Mononuclear cell (primary cell): ENCODE measurements around the gene CACNA1B. TPM values are rescaled to one million over a fixed set of nuclear protein-coding genes. Genes with fewer than 3 reads are reported as not detected.
"Not testable (repeated sequence)": the region's sequence is repeated elsewhere in the genome, so short reads cannot be mapped to it uniquely, and the experiment has no call there.

Source experiments
- H3K27me3 ChIP-seq: 2 replicates; pipeline ENCODE4 v1.6.0; 2011; ENCODE audit warnings: low read length, control low read depth; ENCODE audit not compliant: insufficient read depth
- H3K4me1 ChIP-seq: 2 replicates; pipeline ENCODE4 v1.5.1; 2011; ENCODE audit warnings: mild to moderate bottlenecking, low read length, control low read depth; ENCODE audit not compliant: insufficient read depth
- H3K4me3 ChIP-seq: 2 replicates; pipeline ENCODE4 v1.5.1; 2011; ENCODE audit warnings: mild to moderate bottlenecking, low read length, moderate library complexity
- H3K9me3 ChIP-seq: 2 replicates; pipeline ENCODE4 v1.5.1; 2011; ENCODE audit warnings: low read depth, mild to moderate bottlenecking, control low read depth, low read length
- total RNA-seq: library from RNA; depleted of rRNA; stranded (reverse); fragments of >200 nt; gene quantifications from one replicate; pipeline ENCODE4 v1.2.3, GENCODE V29; 2012

Gene CACNA1B
- total RNA-seq, 1 donor = under 0.01 TPM

DNA sequence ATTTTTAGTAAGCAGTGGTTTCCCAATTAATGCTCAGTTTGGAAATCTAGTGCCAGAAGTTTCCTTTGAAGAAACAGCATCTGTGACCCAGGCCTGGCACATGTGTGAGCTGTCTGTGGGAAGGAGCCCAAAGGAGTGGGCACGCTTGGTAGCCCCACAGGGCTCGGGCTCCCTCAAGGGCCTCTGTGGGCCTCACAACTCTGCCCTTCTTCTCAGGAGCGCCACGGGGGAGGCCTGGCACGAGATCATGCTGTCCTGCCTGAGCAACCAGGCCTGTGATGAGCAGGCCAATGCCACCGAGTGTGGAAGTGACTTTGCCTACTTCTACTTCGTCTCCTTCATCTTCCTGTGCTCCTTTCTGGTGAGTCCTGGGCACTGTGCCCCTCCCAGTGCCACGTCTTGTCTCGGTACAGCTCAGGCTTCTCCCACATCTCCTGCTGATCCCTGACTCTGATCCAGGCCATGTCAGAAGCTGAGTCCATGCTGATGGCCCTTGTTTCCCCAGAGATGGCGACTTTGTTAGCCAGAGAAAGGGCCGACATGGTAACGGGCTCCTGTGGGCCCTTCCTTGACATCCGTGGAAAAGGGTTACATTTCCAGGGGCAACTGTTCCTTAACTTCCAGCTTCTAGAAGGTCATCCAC is 200.4 kb downstream of the CACNA1B start:
- Histone ChIP-seq H3K27me3 (no peaks in the 10 kb centered on the region), H3K9me3 (no peaks in the 10 kb centered on the region), H3K4me3 (no peak overlapping the region), H3K4me1 (no peaks in the 10 kb centered on the region)

DNA sequence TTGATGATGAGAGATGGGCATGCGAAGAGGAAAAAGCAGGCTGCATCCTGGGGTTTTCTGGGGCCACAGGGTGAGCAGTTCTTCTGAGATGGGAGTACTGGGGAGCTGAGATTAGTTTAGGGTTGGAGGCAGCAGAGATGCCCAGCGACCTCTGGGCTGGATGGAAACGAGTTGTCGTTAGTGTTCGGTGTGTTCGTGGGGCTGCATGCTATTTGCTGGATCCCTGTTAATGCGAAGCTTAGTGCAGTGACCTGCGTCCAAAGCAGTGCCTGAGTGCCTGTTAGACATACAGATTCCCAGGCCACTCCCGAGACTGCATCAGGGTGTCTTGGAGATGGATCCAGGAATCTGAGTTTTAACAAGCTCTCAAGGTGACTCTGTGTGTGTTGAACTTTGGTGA is 201.3 kb downstream of the CACNA1B start:
- no peaks in the 10 kb centered on the region for H3K4me1 ChIP-seq
- no peaks in the 10 kb centered on the region for H3K27me3 ChIP-seq
- no peak overlapping the region for H3K4me3 ChIP-seq
- H3K9me3 ChIP-seq = no peaks in the 10 kb centered on the region

- Histone ChIP-seq H3K27me3 (no peaks in the 10 kb centered on the region), H3K4me1 (no peaks in the 10 kb centered on the region), H3K4me3 (no peak overlapping the region), H3K9me3 (peaks cover 10% of the 10 kb centered on the region)
Measured at GRCh38 chr9:138080979-138081378, 203.4 kb downstream of the CACNA1B start.

DNA sequence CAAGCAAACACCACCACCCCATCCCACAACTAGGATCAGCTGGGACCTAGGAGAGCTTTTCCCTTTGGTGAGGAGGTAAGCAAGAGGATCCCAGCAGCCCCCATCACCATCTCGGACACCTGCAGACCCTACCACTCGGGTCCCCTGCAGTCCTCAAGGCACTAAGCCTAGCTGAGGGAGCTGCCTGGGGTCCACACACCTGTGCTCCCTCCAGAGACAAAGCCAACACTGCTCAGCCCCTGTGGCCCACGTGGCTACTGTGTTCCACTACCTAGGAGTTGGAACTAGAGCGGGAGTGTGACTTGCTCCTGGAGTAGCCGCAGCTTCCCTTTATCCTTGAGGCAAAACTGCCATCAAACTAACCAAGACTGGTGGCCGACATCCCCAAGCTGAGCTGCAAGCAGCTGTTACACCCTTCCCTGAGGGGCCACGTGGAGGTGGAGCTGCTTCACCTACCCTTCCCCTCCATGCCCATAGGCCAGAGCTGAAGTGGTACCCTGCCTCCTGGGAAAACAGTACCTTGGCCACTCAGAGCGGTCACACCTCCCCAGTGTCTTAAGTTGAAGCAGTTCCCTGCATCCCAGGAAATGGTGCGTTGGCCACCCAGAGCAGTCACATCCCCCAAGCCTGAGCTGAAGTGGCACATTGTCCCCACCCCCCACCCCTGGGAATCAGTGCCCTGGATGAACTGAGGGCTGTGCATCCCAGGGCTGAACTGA is 205.5 kb downstream of the CACNA1B start:
- no peak overlapping the region for H3K4me3 ChIP-seq
- H3K4me1 ChIP-seq = no peaks in the 10 kb centered on the region
- peaks cover 16% of the 10 kb centered on the region for H3K9me3 ChIP-seq
- H3K27me3 ChIP-seq = no peaks in the 10 kb centered on the region

DNA sequence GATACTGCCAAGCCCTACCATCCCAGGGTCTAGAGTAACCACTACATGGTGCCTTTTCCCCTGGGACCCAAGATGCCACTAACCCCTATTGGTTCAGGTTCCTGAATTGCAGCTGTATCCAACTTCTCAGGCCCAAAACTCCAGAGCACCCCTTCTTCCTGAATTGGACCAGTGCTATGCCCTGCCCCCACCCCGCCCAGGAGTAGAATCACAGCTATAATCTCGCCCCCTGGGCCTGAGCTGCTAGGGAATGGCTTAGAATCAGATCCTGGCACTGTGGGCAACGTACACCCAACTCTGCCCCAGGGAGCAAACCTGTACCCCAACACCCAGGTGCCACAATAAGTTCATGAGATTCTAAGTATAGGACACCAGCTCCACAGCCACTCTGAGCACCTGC is 206.3 kb downstream of the CACNA1B start:
- no peak overlapping the region for H3K4me3 ChIP-seq
- no peaks in the 10 kb centered on the region for H3K4me1 ChIP-seq
- peaks cover 16% of the 10 kb centered on the region for H3K9me3 ChIP-seq
- H3K27me3 ChIP-seq = no peaks in the 10 kb centered on the region

GRCh38 chr9:138085568-138085967 is 208.0 kb downstream of the CACNA1B start:
- Histone ChIP-seq H3K4me1 (no peaks in the 10 kb centered on the region), H3K27me3 (no peaks in the 10 kb centered on the region), H3K4me3 (no peak overlapping the region), H3K9me3 (peaks cover 16% of the 10 kb centered on the region)

DNA sequence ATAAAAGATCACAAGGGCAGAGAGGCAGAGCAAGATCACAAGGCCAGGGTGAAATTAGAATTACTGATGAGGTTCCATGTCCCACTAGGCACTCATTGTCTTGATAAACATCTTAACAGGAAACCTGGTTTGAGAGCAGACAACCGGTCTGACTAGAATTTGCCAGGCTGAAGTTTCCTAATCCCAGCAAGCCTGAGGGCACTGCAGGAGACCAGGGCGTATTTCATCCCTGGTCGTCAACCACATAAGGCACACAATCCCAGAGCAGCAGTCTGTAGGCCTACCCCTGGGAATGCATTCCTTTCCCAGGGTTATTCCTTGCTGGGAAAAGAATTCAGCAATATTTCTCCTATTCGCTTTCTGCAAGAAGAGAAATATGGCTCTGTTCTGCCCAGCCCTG is 214.5 kb downstream of the CACNA1B start:
- H3K4me3 ChIP-seq, H3K4me1 ChIP-seq, H3K9me3 ChIP-seq, H3K27me3 ChIP-seq: not testable (repeated sequence)

GRCh38 chr9:138094028-138094427 is 216.4 kb downstream of the CACNA1B start:
- Histone ChIP-seq H3K27me3 (no peaks in the 10 kb centered on the region), H3K4me3 (no peak overlapping the region), H3K4me1 (no peaks in the 10 kb centered on the region), H3K9me3 (no peaks in the 10 kb centered on the region)

GRCh38 chr9:138095813-138096518 is 218.4 kb downstream of the CACNA1B start:
- H3K4me1 ChIP-seq = no peaks in the 10 kb centered on the region
- no peaks in the 10 kb centered on the region for H3K9me3 ChIP-seq
- no peak overlapping the region for H3K4me3 ChIP-seq
- H3K27me3 ChIP-seq = no peaks in the 10 kb centered on the region

DNA sequence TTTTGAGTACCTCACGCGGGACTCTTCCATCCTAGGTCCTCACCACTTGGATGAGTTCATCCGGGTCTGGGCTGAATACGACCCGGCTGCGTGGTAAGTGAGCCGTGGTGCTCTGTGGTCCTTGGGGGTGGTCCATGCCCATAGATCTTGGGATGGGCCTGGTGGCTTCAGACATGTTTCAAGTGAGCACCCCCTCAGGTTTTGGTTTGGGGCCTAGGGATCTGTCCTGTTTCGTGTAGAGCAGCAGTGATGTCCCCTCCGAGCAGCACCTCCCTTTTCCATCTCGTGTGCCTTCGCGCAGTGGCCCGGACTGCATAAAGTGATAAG is 218.9 kb downstream of the CACNA1B start:
- H3K4me3 ChIP-seq = no peak overlapping the region
- no peaks in the 10 kb centered on the region for H3K27me3 ChIP-seq
- H3K4me1 ChIP-seq = no peaks in the 10 kb centered on the region
- H3K9me3 ChIP-seq = no peaks in the 10 kb centered on the region

GRCh38 chr9:138097501-138097991 is 220.0 kb downstream of the CACNA1B start:
- H3K4me1 ChIP-seq = no peaks in the 10 kb centered on the region
- no peaks in the 10 kb centered on the region for H3K27me3 ChIP-seq
- no peaks in the 10 kb centered on the region for H3K9me3 ChIP-seq
- H3K4me3 ChIP-seq = no peak overlapping the region

DNA sequence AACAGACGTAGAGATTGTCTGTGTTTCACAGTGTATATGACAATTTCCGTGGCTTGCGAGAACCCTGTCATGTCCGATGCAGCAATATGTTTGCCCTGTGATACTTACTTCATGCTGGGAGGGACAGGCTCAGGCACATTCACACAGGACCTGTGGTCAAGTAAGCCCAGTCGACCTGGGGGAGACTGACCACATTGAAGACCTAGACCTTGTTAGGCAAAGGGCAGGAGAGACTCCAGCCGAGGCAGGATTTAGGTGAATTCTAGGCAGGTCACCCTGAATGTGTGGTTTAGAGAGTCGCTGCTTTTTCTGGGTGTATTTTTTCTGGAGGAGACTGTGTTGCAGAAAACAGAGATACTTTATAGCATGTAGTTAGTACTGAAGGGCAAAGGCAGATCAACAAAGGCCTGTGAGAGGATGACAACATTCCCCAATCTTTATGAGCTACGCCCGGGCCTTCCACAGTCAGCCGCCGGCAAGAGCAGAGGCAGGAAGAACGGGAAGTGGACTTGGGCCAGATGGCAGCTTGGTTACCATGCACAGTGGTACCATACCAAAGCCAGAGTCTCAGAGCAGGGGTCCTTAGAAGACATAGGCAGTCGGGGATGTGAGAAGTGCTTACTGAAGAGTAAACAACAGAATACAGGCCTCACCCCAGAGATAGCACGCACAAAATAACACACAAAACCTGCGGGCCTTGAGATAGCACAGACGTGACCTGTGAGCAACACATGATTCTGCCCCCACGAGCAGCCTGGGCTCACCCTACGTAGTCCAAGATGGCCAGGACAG is 220.7 kb downstream of the CACNA1B start:
- no peaks in the 10 kb centered on the region for H3K9me3 ChIP-seq
- H3K27me3 ChIP-seq = no peaks in the 10 kb centered on the region
- H3K4me3 ChIP-seq = no peak overlapping the region
- no peaks in the 10 kb centered on the region for H3K4me1 ChIP-seq

GRCh38 chr9:138098908-138099791 is 221.6 kb downstream of the CACNA1B start:
- Histone ChIP-seq H3K27me3 (no peaks in the 10 kb centered on the region), H3K4me1 (no peaks in the 10 kb centered on the region), H3K4me3 (no peak overlapping the region), H3K9me3 (no peaks in the 10 kb centered on the region)
